Brain microvascular endothelial cell (primary cell): ENCODE results near the gene ACSL6.

ENCODE experiments used
- DNase-seq: peaks from one replicate; pipeline ENCODE4 v3.0.0-alpha.2; 2020
- H3K27ac ChIP-seq: fragments of 250-450 bp; sonication (Bioruptor Pico); 2 replicates; pipeline ENCODE4 v1.5.1; 2020; ENCODE audit warnings: mild to moderate bottlenecking, moderate library complexity
- H3K27me3 ChIP-seq: fragments of 250-450 bp; sonication (Bioruptor Pico); replicated peaks from 2 replicates; pipeline ENCODE4 v1.5.1; 2020; ENCODE audit warnings: mild to moderate bottlenecking
- H3K36me3 ChIP-seq: fragments of 250-450 bp; sonication (Bioruptor Pico); replicated peaks from 2 replicates; pipeline ENCODE4 v1.5.1; 2020; ENCODE audit warnings: mild to moderate bottlenecking
- H3K4me3 ChIP-seq: 2 replicates; pipeline ENCODE4 v1.5.1; 2011; ENCODE audit warnings: low read depth, mild to moderate bottlenecking, control low read depth, low read length, moderate library complexity
- in situ Hi-C: cut with HindIII; loops from 2 replicates; pipeline ENCODE4 v1.10.0; 2017; ENCODE audit warnings: low sequenced_read_pairs, low pct_ligation_motif_present
- TF ChIP-seq, protein P1 (sequence below): IDR thresholded peaks from 2 replicates; pipeline ENCODE4 v1.5.1; 2011; ENCODE audit warnings: low read depth, mild to moderate bottlenecking, moderate library complexity, low read length, control low read depth, inconsistent platforms; ENCODE audit errors: missing control alignments

ACSL6 gene

DNA sequence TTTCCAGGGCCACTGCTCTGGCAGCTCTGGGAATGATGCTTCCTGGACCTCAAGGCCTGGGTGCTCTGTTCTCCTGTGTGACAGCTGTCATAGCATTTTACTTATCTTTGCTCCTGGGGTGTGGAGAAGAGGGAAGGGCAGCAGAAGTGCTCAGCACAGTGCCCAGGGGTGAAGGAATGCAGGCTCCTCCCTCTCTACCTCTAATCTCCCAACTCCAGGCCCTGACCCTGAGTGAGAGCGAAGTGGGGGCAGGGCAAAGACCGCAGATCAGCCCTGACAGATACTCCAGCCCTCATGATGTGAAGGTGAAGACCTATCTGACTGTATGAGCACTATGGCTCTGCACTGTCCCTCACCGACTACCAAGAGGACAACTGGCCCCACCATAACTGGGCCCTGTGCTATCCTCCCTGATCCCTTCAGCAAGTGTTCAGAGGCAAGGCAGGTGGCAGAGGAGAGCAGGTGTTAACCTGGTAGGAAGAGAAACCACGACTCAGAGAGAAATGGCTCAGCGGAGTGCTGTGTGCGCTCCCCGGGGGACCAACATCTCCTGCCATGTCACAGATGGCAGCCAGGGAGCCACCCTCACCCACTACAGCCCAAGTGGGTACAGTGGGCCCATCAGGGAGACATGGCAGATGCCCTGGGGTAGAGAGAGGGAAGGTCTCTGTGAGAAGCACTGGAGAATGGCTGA lies 16.8 kb downstream of the ACSL6 start:
- H3K27me3 ChIP-seq, result peaks cover 2% of the 10 kb centered on the region
- DNase-seq, result no peak
- H3K27ac ChIP-seq, result no peak overlapping the region
- no peaks in the 10 kb centered on the region for H3K36me3 ChIP-seq
- TF ChIP-seq, protein P1, sequence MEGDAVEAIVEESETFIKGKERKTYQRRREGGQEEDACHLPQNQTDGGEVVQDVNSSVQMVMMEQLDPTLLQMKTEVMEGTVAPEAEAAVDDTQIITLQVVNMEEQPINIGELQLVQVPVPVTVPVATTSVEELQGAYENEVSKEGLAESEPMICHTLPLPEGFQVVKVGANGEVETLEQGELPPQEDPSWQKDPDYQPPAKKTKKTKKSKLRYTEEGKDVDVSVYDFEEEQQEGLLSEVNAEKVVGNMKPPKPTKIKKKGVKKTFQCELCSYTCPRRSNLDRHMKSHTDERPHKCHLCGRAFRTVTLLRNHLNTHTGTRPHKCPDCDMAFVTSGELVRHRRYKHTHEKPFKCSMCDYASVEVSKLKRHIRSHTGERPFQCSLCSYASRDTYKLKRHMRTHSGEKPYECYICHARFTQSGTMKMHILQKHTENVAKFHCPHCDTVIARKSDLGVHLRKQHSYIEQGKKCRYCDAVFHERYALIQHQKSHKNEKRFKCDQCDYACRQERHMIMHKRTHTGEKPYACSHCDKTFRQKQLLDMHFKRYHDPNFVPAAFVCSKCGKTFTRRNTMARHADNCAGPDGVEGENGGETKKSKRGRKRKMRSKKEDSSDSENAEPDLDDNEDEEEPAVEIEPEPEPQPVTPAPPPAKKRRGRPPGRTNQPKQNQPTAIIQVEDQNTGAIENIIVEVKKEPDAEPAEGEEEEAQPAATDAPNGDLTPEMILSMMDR, result no peak
- in situ Hi-C loops, result no loop called here
- no peak overlapping the region for H3K4me3 ChIP-seq

DNA sequence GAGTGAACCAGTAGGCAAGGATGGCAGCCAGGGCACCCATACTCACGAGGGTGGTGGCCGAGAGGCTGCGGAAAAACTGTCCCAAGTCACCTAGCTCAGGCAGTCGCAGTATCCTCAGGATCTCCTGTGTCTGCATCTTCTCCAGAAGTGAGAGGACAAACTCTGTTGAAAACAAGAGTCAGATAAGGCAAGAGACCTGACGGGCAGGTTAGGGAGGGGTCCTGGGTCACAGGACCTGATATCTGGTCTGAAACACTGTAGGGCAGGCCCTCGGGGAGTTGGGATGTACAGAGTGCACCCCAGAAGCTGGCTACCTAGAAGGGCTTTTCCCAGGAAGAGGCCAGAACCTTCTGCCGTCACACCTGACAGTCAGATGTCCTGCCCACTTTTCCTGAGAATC lies 17.4 kb downstream of the ACSL6 start:
- H3K4me3 ChIP-seq, result no peak overlapping the region
- no peak overlapping the region for H3K27ac ChIP-seq
- TF ChIP-seq, protein P1, result no peak
- in situ Hi-C loops, result no loop called here
- DNase-seq, result no peak
- peaks cover 2% of the 10 kb centered on the region for H3K27me3 ChIP-seq
- H3K36me3 ChIP-seq, result no peaks in the 10 kb centered on the region

DNA sequence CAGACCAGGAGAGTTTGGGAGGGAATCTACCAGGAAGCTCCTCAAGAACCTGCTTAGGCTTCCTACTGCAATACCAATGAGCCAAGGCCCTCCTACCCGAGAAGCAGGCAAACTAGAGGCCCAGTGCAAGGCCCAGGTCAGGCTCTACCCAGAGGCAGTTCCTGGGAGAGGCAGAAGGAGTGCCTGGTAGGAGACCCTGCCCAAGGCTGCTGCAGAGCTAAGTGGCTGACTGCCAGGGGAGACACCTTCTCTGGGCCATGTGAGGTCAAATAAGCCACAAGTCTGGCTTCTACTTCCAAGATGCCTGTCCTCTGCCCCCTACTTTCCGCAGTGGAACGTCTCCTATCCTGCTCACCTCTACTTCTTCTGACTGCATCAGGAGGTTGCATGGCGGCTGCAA lies 17.8 kb downstream of the ACSL6 start:
- TF ChIP-seq, protein P1, result no peak
- H3K4me3 ChIP-seq, result no peak overlapping the region
- in situ Hi-C loops, result no loop called here
- H3K27ac ChIP-seq, result no peak overlapping the region
- H3K27me3 ChIP-seq, result peaks cover 2% of the 10 kb centered on the region
- no peaks in the 10 kb centered on the region for H3K36me3 ChIP-seq
- DNase-seq, result no peak

DNA sequence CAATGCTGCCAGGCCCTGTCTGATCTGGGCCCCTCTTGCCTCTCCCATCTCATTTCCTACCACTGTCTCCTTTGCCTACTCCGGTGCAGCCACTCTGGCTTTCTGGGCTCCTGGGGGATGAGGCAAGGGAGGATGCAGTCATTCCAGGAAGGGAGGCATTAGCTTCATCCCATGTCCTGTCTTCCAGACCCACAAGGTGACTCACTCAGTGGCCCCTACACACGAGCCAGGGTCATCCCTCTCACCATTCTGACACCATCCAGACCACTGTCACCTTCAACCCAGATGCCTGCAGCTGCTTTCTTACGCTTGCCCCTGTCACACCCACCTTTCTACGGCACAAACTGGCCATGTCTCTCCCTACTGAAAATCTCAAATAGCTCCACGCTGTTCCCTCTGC lies 19.1 kb downstream of the ACSL6 start:
- in situ Hi-C loops, result no loop called here
- TF ChIP-seq, protein P1, result no peak
- no peak overlapping the region for H3K4me3 ChIP-seq

DNA sequence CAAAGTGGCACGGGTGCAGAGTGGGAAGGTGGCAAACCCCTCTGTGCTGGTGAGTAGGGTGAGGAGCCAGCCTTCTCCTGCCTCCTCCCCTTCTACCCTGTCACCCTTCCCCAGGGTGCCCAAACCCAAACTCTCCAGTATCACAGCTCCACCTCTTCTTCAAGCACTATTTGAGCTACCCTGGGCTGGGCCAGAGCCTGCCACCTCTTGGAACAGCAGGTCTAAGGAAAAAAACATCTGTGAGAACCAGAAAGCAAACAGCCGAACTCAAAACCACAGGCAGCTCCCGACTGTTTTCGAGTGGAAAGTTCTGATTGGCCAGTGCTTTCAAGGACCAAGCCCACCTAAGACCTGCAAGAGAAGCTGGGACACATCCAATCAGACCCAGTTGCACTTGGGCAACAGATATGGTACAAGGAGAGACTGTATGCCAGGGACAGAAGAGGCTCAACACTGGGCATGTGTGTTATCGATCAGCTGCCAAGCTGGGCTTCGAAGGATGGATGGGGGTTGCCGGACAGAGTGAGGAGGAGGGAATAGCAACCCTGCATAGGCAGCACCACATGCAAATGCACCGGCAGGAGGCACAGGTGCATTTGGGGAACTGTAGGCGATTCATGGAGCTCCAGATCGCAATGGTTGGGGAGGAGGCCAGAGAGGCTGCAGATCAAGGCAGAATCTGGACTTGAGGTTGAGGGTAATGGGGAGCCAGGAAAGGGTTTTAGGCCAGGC lies 19.7 kb downstream of the ACSL6 start:
- Histone ChIP-seq H3K27ac (no peak overlapping the region), H3K36me3 (no peaks in the 10 kb centered on the region), H3K27me3 (peaks cover 2% of the 10 kb centered on the region), H3K4me3 (no peak overlapping the region)
- in situ Hi-C loops, result no loop called here
- TF ChIP-seq, protein P1, result no peak
- DNase-seq, result no peak

More for the DNA sequence above, 19.1 kb downstream of the ACSL6 start:
- H3K27ac ChIP-seq, result no peak overlapping the region
- H3K36me3 ChIP-seq, result no peaks in the 10 kb centered on the region
- no peak for DNase-seq
- peaks cover 2% of the 10 kb centered on the region for H3K27me3 ChIP-seq
